Upper lobe of left lung (tissue), 6 donors: Measurements from ENCODE around the gene HOXA4. TPM values are rescaled to one million over a fixed set of nuclear protein-coding genes. Genes with fewer than 3 reads are reported as not detected.

Experiments used
- ATAC-seq, 2 donors: fragments of 200-7000 bp; cut with Tn5 transposase; one replicate each; pipeline ENCODE4 v1.9.1; 2022; ENCODE audit warnings: mild to moderate bottlenecking in 2 of 2, moderate library complexity in 2 of 2; ENCODE audit not compliant: low FRiP score in 2 of 2
- DNase-seq, 2 donors: peaks; one replicate each; pipeline ENCODE4 v3.0.0-alpha.2; 2019 to 2020
- H3K27ac ChIP-seq, 4 donors: fragments of 200-600 bp; sonication (generic); one replicate each; pipeline ENCODE4 v1.5.1; 2016 to 2019
- H3K27me3 ChIP-seq, 4 donors: fragments of 200-600 bp; sonication (generic); one replicate each; pipeline ENCODE4 v1.5.1; 2017 to 2019
- H3K36me3 ChIP-seq, 4 donors: fragments of 200-600 bp; sonication (generic); one replicate each; pipeline ENCODE4 v1.5.1; 2016 to 2019
- H3K4me1 ChIP-seq, 4 donors: fragments of 200-600 bp; sonication (generic); one replicate each; pipeline ENCODE4 v1.5.1; 2018 to 2019
- H3K4me3 ChIP-seq, 4 donors: fragments of 200-600 bp; sonication (generic); one replicate each; pipeline ENCODE4 v1.5.1; 2017 to 2019; ENCODE audit warnings: mild to moderate bottlenecking in 2 of 4, moderate library complexity in 1 of 4
- H3K9me3 ChIP-seq, 4 donors: fragments of 200-600 bp; sonication (generic); one replicate each; pipeline ENCODE4 v1.5.1; 2018 to 2019
- CTCF ChIP-seq, 6 experiments: fragments of 450-650 bp in 4 of 6; fragments of 200-600 bp in 2 of 6; sonication (generic) in 2 of 6; IDR thresholded peaks; one replicate each; pipeline ENCODE4 v1.5.1; 2016 to 2019; ENCODE audit warnings: antibody characterized with exemption in 6 of 6
- EP300 ChIP-seq, 4 donors: sonication (generic); formaldehyde crosslinking; IDR thresholded peaks; one replicate each; pipeline ENCODE4 v1.5.1; 2017; ENCODE audit warnings: antibody characterized with exemption in 4 of 4, control low read depth in 2 of 4
- POLR2A ChIP-seq, 4 donors: fragments of 450-650 bp; IDR thresholded peaks; one replicate each; pipeline ENCODE4 v1.5.1; 2016 to 2017; ENCODE audit warnings: antibody characterized with exemption in 4 of 4, mild to moderate bottlenecking in 2 of 4
- POLR2AphosphoS5 ChIP-seq, 2 donors: sonication (generic); formaldehyde crosslinking; IDR thresholded peaks; one replicate each; pipeline ENCODE4 v1.5.1; 2017; ENCODE audit warnings: antibody characterized with exemption in 2 of 2
- WGBS, 2 donors: methylation state at CpG; one replicate each; pipeline ENCODE4 v1.1.5; 2017 to 2018; 5-methylcytosine and 5-hydroxymethylcytosine counted together
- total RNA-seq, 6 donors: library from RNA; depleted of rRNA in 4 of 6; stranded (reverse); fragments of >200 nt in 4 of 6; gene quantifications; one replicate each; pipeline versions ENCODE4 v1.1.0 to v1.2.1, GENCODE V29; 2016 to 2021
- donor health status: DM: no; HTN: no; CAD: no; lungs with moderate emphysema.
- donor health status: DM: no; HTN: yes; CAD: no; lungs with severe emphysema.

The HOXA4 gene
- total RNA-seq, 6 donors from 2014 or later = 1.5 to 10.5 (median 6.2) TPM

GRCh38 chr7:27109466-27110185 lies 20.9 kb downstream of the HOXA4 start:
- Histone ChIP-seq H3K9me3 (no peaks in the 10 kb centered on the region), H3K36me3 (no peaks in the 10 kb centered on the region), H3K27ac (peak overlapping the region; percentile 89 to 95 (median 94)), H3K27me3 (peaks cover 0 to 5% (median under 1%) of the 10 kb centered on the region in 4 donors), H3K4me1 (peaks cover 16 to 45% (median 35%) of the 10 kb centered on the region in 4 donors), H3K4me3 (no peak overlapping the region)
- TF ChIP-seq POLR2AphosphoS5 (IDR thresholded peaks at IDR 0.05) (no peak), POLR2A (IDR thresholded peaks at IDR 0.05) (no peak), CTCF (IDR thresholded peaks at IDR 0.05) (no peak), EP300 (IDR thresholded peaks at IDR 0.05) (no peak)
- DNase-seq = no peak
- ATAC-seq = no peak
- 63 to 86% methylated on average over 3 to 4 of the region's 4 CpGs for WGBS, 2 donors

- Histone ChIP-seq H3K9me3 (no peaks in the 10 kb centered on the region), H3K4me1 (peaks cover 16 to 50% (median 40%) of the 10 kb centered on the region in 4 donors), H3K36me3 (no peaks in the 10 kb centered on the region), H3K27me3 (peaks cover 0 to 6% (median 2%) of the 10 kb centered on the region in 4 donors), H3K27ac (peak overlapping the region; percentile 89 to 95 (median 94)), H3K4me3 (peak overlapping the region; percentile 6 to 49 (median 39))
- DNase-seq (peak in 1 of 2 donors; percentile 89), ATAC-seq (peak; percentile 38 to 46)
- TF ChIP-seq EP300 (IDR thresholded peaks at IDR 0.05) (no peak), CTCF (IDR thresholded peaks at IDR 0.05) (peak in 3 of 6 experiments; percentile 14 to 40 (median 33)), POLR2A (IDR thresholded peaks at IDR 0.05) (peak in 3 of 4 donors; percentile 26 to 62 (median 34)), POLR2AphosphoS5 (IDR thresholded peaks at IDR 0.05) (peak; percentile 42 to 80)
- whole genome bisulfite sequencing, 2 donors = 39 to 47% methylated on average over 29 to 41 of the region's 41 CpGs
Observed at GRCh38 chr7:27108390-27109127, 22.0 kb downstream of the HOXA4 start.

- H3K4me3 ChIP-seq = peak overlapping the region; percentile 6 to 49 (median 39)
- TF ChIP-seq POLR2AphosphoS5 (IDR thresholded peaks at IDR 0.05) (no peak), CTCF (IDR thresholded peaks at IDR 0.05) (no peak), EP300 (IDR thresholded peaks at IDR 0.05) (no peak), POLR2A (IDR thresholded peaks at IDR 0.05) (no peak)
- peaks cover 16 to 45% (median 38%) of the 10 kb centered on the region in 4 donors for H3K4me1 ChIP-seq
- ATAC-seq (peak; percentile 13 to 16), DNase-seq (peak in 1 of 2 donors; percentile 80)
- H3K9me3 ChIP-seq = no peaks in the 10 kb centered on the region
- 36 to 43% methylated on average over 20 to 30 of the region's 47 CpGs for WGBS, 2 donors
- peaks cover 0 to 9% (median 4%) of the 10 kb centered on the region in 4 donors for H3K27me3 ChIP-seq
- peak overlapping the region; percentile 89 to 95 (median 94) for H3K27ac ChIP-seq
- no peaks in the 10 kb centered on the region for H3K36me3 ChIP-seq
Observed at GRCh38 chr7:27107391-27108381, 22.9 kb downstream of the HOXA4 start.

- DNase-seq (no peak), ATAC-seq (no peak)
- Histone ChIP-seq H3K27me3 (peaks cover 0 to 15% (median 6%) of the 10 kb centered on the region in 4 donors), H3K36me3 (no peaks in the 10 kb centered on the region), H3K4me3 (peak overlapping the region; percentile 16 to 49 (median 30)), H3K9me3 (no peaks in the 10 kb centered on the region), H3K27ac (peak overlapping the region; percentile 89 to 95 (median 94)), H3K4me1 (peaks cover 15 to 43% (median 35%) of the 10 kb centered on the region in 4 donors)
- WGBS, 2 donors = 33% methylated on average over 14 of the region's 14 CpGs
- TF ChIP-seq POLR2A (IDR thresholded peaks at IDR 0.05) (no peak), CTCF (IDR thresholded peaks at IDR 0.05) (no peak), POLR2AphosphoS5 (IDR thresholded peaks at IDR 0.05) (no peak), EP300 (IDR thresholded peaks at IDR 0.05) (no peak)
Observed at GRCh38 chr7:27106901-27107240, 23.7 kb downstream of the HOXA4 start.
